ENCODE measurements around the gene ANKRD53. TPM values are rescaled to one million over a fixed set of nuclear protein-coding genes. Genes with fewer than 3 reads are reported as not detected.

The ANKRD53 gene
- polyA plus RNA-seq, 2 of the 4 experiments (the other 2 are of a cell fraction), result not detected

DNA sequence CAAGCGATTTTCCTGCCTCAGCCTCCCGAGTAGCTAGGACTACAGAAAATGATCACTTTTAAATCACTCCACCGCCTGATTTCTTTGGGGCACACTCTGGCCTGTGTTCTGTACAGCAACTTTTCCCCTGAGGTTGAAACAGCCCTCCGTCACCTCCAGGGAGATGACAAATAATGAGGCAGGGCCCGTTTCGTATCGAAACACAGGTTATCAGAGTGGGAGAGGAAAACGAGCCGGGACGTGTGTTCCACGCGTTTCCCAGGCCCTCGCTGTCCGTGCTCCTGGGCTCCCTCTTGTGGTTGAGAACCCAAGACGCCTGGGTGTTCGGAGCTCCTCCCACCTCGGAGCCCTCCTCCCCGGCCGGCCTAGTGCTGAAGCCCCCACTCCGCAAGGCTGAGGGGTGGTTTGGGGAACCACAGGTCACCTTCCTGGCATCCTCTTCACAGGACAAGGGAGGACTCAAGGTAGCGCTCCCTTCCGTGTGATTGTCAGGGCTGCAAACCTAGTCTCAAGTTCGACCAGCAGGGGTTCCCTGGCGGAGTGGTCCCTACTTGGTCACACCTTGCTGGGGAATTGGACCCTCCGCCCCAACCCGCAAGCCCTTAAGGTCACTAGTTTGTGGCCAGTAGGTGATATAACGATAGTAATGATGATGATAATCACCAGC lies 30.0 kb upstream of the ANKRD53 start:
- Histone ChIP-seq H3K4me1 (peaks cover 13% of the 10 kb centered on the region; the same call in 2 of the 3 replicates), H3K4me2 (peak overlapping the region; percentile 71), H3K4me3 (peak overlapping the region; percentile 4), H3K9me3 (no peaks in the 10 kb centered on the region), H3K27ac (peak overlapping the region; percentile 12 to 76; a peak in 5 of 6 replicates)
- DNase-seq (ENCODE audit: low read depth in 1 of 2, low spot score in 1 of 2), result peak; percentile 77 to 79
- ChIA-PET CTCF (interaction anchor here (0.6 to 18.9 kb wide), 46 partner anchors 14 to 747 kb away, joined by 3 to 512 read pairs (median 5); partner anchors contain the start of genes ATP6V1B1, FAM136A and FIGLA), POLR2A (interaction anchor here (1.0 kb wide), 1 partner anchor 77 kb away, joined by 4 read pairs; no protein-coding TSS in a partner anchor)
- TF ChIP-seq, protein P1, sequence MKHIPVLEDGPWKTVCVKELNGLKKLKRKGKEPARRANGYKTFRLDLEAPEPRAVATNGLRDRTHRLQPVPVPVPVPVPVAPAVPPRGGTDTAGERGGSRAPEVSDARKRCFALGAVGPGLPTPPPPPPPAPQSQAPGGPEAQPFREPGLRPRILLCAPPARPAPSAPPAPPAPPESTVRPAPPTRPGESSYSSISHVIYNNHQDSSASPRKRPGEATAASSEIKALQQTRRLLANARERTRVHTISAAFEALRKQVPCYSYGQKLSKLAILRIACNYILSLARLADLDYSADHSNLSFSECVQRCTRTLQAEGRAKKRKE (CRISPR knock-in tag; IDR thresholded peaks at IDR 0.05; ENCODE audit: low read depth), result no peak
- TF ChIP-seq HOXA7 (CRISPR knock-in tag; IDR thresholded peaks at IDR 0.05) (no peak), POLR2A (IDR thresholded peaks at IDR 0.05; ENCODE audit: low read length) (peak; percentile 4; the same call in 1 of the 2 replicates), RAD21 (conservative IDR thresholded peaks at IDR 0.05 in 1 of 2, IDR thresholded peaks at IDR 0.05 in 1 of 2) (peak; percentile 56 to 57), NPAS2 (CRISPR knock-in tag; IDR thresholded peaks at IDR 0.05; ENCODE audit: borderline replicate concordance) (no peak), SMC3 (IDR thresholded peaks at IDR 0.05) (peak; percentile 87), ZNF302 (CRISPR knock-in tag; IDR thresholded peaks at IDR 0.05) (no peak), CEBPB (IDR thresholded peaks at IDR 0.05) (no peak), NR3C1 (IDR thresholded peaks at IDR 0.05) (no peak), CBX2 (IDR thresholded peaks at IDR 0.05; ENCODE audit: borderline replicate concordance, low read depth) (no peak), HDAC2 (IDR thresholded peaks at IDR 0.05) (no peak), EP300 (IDR thresholded peaks at IDR 0.05) (no peak), JUN (IDR thresholded peaks at IDR 0.05) (no peak), ESRRA (IDR thresholded peaks at IDR 0.05; ENCODE audit: borderline replicate concordance, low read length) (no peak), RFX5 (IDR thresholded peaks at IDR 0.05) (no peak), RNF2 (IDR thresholded peaks at IDR 0.05; ENCODE audit: borderline replicate concordance, low read depth) (no peak), KDM5A (IDR thresholded peaks at IDR 0.05) (no peak), HES2 (IDR thresholded peaks at IDR 0.05) (no peak), GATA3 (IDR thresholded peaks at IDR 0.05; ENCODE audit: borderline replicate concordance) (no peak), HOXB13 (CRISPR knock-in tag; IDR thresholded peaks at IDR 0.05; ENCODE audit: low read depth) (no peak), NFE2L2 (conservative IDR thresholded peaks at IDR 0.05; ENCODE audit: low read length) (no peak), MYC (IDR thresholded peaks at IDR 0.05; ENCODE audit: borderline replicate concordance, low read length) (no peak), TFCP2L1 (CRISPR knock-in tag; IDR thresholded peaks at IDR 0.05) (no peak)
- TF ChIP-seq, protein P2, sequence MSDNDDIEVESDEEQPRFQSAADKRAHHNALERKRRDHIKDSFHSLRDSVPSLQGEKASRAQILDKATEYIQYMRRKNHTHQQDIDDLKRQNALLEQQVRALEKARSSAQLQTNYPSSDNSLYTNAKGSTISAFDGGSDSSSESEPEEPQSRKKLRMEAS (IDR thresholded peaks at IDR 0.05), result peak; percentile 80
- TF ChIP-seq, protein P3, sequence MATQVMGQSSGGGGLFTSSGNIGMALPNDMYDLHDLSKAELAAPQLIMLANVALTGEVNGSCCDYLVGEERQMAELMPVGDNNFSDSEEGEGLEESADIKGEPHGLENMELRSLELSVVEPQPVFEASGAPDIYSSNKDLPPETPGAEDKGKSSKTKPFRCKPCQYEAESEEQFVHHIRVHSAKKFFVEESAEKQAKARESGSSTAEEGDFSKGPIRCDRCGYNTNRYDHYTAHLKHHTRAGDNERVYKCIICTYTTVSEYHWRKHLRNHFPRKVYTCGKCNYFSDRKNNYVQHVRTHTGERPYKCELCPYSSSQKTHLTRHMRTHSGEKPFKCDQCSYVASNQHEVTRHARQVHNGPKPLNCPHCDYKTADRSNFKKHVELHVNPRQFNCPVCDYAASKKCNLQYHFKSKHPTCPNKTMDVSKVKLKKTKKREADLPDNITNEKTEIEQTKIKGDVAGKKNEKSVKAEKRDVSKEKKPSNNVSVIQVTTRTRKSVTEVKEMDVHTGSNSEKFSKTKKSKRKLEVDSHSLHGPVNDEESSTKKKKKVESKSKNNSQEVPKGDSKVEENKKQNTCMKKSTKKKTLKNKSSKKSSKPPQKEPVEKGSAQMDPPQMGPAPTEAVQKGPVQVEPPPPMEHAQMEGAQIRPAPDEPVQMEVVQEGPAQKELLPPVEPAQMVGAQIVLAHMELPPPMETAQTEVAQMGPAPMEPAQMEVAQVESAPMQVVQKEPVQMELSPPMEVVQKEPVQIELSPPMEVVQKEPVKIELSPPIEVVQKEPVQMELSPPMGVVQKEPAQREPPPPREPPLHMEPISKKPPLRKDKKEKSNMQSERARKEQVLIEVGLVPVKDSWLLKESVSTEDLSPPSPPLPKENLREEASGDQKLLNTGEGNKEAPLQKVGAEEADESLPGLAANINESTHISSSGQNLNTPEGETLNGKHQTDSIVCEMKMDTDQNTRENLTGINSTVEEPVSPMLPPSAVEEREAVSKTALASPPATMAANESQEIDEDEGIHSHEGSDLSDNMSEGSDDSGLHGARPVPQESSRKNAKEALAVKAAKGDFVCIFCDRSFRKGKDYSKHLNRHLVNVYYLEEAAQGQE (IDR thresholded peaks at IDR 0.05), result no peak
- TF ChIP-seq, protein P4, sequence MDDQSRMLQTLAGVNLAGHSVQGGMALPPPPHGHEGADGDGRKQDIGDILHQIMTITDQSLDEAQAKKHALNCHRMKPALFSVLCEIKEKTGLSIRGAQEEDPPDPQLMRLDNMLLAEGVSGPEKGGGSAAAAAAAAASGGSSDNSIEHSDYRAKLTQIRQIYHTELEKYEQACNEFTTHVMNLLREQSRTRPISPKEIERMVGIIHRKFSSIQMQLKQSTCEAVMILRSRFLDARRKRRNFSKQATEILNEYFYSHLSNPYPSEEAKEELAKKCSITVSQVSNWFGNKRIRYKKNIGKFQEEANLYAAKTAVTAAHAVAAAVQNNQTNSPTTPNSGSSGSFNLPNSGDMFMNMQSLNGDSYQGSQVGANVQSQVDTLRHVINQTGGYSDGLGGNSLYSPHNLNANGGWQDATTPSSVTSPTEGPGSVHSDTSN (IDR thresholded peaks at IDR 0.05), result no peak
- TF ChIP-seq, protein P5, sequence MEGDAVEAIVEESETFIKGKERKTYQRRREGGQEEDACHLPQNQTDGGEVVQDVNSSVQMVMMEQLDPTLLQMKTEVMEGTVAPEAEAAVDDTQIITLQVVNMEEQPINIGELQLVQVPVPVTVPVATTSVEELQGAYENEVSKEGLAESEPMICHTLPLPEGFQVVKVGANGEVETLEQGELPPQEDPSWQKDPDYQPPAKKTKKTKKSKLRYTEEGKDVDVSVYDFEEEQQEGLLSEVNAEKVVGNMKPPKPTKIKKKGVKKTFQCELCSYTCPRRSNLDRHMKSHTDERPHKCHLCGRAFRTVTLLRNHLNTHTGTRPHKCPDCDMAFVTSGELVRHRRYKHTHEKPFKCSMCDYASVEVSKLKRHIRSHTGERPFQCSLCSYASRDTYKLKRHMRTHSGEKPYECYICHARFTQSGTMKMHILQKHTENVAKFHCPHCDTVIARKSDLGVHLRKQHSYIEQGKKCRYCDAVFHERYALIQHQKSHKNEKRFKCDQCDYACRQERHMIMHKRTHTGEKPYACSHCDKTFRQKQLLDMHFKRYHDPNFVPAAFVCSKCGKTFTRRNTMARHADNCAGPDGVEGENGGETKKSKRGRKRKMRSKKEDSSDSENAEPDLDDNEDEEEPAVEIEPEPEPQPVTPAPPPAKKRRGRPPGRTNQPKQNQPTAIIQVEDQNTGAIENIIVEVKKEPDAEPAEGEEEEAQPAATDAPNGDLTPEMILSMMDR (IDR thresholded peaks at IDR 0.05), result peak; percentile 86
- TF ChIP-seq, protein P6, sequence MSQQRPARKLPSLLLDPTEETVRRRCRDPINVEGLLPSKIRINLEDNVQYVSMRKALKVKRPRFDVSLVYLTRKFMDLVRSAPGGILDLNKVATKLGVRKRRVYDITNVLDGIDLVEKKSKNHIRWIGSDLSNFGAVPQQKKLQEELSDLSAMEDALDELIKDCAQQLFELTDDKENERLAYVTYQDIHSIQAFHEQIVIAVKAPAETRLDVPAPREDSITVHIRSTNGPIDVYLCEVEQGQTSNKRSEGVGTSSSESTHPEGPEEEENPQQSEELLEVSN (IDR thresholded peaks at IDR 0.05; ENCODE audit: borderline replicate concordance, low read depth), result peak; percentile 44; the same call in 1 of the 2 replicates
- no peak for FAIRE-seq
- WGBS (ENCODE audit: missing lambda C conversion rate), result 11% methylated on average over 27 of the region's 27 CpGs
- peak; percentile 94 to 98 for ATAC-seq
